HL-60 (cell line): ENCODE measurements around the gene SPDYE6.

ENCODE experiments used
- DNase-seq, 2 experiments: peaks; one replicate each; pipeline ENCODE4 v3.0.0-alpha.2; 2010 to 2020; ENCODE audit warnings: low read depth in 1 of 2, low spot score in 1 of 2
- H3K27ac ChIP-seq: fragments of 250-450 bp; sonication (Bioruptor Pico); replicated peaks from 2 replicates; pipeline ENCODE4 v1.5.1; 2020; ENCODE audit warnings: mild to moderate bottlenecking, moderate library complexity
- H3K27me3 ChIP-seq: fragments of 250-450 bp; sonication (Bioruptor Pico); 2 replicates; pipeline ENCODE4 v1.5.1; 2021; ENCODE audit warnings: mild to moderate bottlenecking, moderate library complexity; ENCODE audit not compliant: insufficient read depth, poor library complexity, severe bottlenecking
- H3K4me3 ChIP-seq: replicated peaks from 2 replicates; pipeline ENCODE4 v1.5.1; 2011; ENCODE audit warnings: mild to moderate bottlenecking, control low read depth, low read length; ENCODE audit not compliant: insufficient read depth
- GABPA ChIP-seq: IDR thresholded peaks from 2 replicates; pipeline ENCODE4 v1.6.1; 2012; ENCODE audit warnings: low read depth
- POLR2AphosphoS5 ChIP-seq: IDR thresholded peaks from 2 replicates; pipeline ENCODE4 v1.6.1; 2012; ENCODE audit warnings: low read depth
- SPI1 ChIP-seq: IDR thresholded peaks from 2 replicates; pipeline ENCODE4 v1.6.1; 2012; ENCODE audit warnings: low read depth, mild to moderate bottlenecking, borderline replicate concordance
- TF ChIP-seq, protein P1 (sequence below): IDR thresholded peaks from one replicate; pipeline ENCODE4 v1.5.1; 2011; ENCODE audit warnings: low read length, control low read depth, inconsistent platforms; ENCODE audit not compliant: insufficient read depth
- TF ChIP-seq, protein P2 (sequence below): IDR thresholded peaks from 2 replicates; pipeline ENCODE4 v1.6.1; 2012; ENCODE audit warnings: low read depth; ENCODE audit not compliant: insufficient replicate concordance

The SPDYE6 gene

GRCh38 chr7:102321351-102322201 lies 34.7 kb downstream of the SPDYE6 start:
- Histone ChIP-seq H3K27ac (no peak overlapping the region), H3K4me3 (no peak overlapping the region), H3K27me3 (no peaks in the 10 kb centered on the region)
- no peak for TF ChIP-seq GABPA
- no peak for TF ChIP-seq POLR2AphosphoS5
- no peak for DNase-seq

- no peak for TF ChIP-seq GABPA
- TF ChIP-seq SPI1, result no peak
- TF ChIP-seq, protein P1, sequence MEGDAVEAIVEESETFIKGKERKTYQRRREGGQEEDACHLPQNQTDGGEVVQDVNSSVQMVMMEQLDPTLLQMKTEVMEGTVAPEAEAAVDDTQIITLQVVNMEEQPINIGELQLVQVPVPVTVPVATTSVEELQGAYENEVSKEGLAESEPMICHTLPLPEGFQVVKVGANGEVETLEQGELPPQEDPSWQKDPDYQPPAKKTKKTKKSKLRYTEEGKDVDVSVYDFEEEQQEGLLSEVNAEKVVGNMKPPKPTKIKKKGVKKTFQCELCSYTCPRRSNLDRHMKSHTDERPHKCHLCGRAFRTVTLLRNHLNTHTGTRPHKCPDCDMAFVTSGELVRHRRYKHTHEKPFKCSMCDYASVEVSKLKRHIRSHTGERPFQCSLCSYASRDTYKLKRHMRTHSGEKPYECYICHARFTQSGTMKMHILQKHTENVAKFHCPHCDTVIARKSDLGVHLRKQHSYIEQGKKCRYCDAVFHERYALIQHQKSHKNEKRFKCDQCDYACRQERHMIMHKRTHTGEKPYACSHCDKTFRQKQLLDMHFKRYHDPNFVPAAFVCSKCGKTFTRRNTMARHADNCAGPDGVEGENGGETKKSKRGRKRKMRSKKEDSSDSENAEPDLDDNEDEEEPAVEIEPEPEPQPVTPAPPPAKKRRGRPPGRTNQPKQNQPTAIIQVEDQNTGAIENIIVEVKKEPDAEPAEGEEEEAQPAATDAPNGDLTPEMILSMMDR, result no peak
- no peak overlapping the region for H3K4me3 ChIP-seq
- H3K27ac ChIP-seq, result no peak overlapping the region
- H3K27me3 ChIP-seq, result no peaks in the 10 kb centered on the region
- no peak for DNase-seq
Measured at GRCh38 chr7:102320601-102321350, 35.5 kb downstream of the SPDYE6 start.

- no peak overlapping the region for H3K27ac ChIP-seq
- TF ChIP-seq, protein P2, sequence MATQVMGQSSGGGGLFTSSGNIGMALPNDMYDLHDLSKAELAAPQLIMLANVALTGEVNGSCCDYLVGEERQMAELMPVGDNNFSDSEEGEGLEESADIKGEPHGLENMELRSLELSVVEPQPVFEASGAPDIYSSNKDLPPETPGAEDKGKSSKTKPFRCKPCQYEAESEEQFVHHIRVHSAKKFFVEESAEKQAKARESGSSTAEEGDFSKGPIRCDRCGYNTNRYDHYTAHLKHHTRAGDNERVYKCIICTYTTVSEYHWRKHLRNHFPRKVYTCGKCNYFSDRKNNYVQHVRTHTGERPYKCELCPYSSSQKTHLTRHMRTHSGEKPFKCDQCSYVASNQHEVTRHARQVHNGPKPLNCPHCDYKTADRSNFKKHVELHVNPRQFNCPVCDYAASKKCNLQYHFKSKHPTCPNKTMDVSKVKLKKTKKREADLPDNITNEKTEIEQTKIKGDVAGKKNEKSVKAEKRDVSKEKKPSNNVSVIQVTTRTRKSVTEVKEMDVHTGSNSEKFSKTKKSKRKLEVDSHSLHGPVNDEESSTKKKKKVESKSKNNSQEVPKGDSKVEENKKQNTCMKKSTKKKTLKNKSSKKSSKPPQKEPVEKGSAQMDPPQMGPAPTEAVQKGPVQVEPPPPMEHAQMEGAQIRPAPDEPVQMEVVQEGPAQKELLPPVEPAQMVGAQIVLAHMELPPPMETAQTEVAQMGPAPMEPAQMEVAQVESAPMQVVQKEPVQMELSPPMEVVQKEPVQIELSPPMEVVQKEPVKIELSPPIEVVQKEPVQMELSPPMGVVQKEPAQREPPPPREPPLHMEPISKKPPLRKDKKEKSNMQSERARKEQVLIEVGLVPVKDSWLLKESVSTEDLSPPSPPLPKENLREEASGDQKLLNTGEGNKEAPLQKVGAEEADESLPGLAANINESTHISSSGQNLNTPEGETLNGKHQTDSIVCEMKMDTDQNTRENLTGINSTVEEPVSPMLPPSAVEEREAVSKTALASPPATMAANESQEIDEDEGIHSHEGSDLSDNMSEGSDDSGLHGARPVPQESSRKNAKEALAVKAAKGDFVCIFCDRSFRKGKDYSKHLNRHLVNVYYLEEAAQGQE, result no peak
- TF ChIP-seq GABPA (no peak), SPI1 (no peak), POLR2AphosphoS5 (no peak)
- TF ChIP-seq, protein P1, result no peak
- H3K4me3 ChIP-seq, result no peak overlapping the region
- no peak for DNase-seq
- no peaks in the 10 kb centered on the region for H3K27me3 ChIP-seq
Measured at GRCh38 chr7:102320181-102320580, 36.1 kb downstream of the SPDYE6 start.

- Histone ChIP-seq H3K27ac (no peak overlapping the region), H3K4me3 (no peak overlapping the region), H3K27me3 (no peaks in the 10 kb centered on the region)
- no peak for DNase-seq
- no peak for TF ChIP-seq POLR2AphosphoS5
- TF ChIP-seq, protein P2, result no peak
- TF ChIP-seq, protein P1, result no peak
- no peak for TF ChIP-seq SPI1
- no peak for TF ChIP-seq GABPA
Measured at GRCh38 chr7:102319671-102320070, 36.6 kb downstream of the SPDYE6 start.
